CD4-positive, alpha-beta T cell (primary cell): ENCODE measurements around the gene ABCD3. TPM values are rescaled to one million over a fixed set of nuclear protein-coding genes. Genes with fewer than 3 reads are reported as not detected.

ENCODE experiments used
- ATAC-seq: fragments of 200-7000 bp; cut with Tn5 transposase; one replicate; pipeline ENCODE4 v1.10.0; 2022; ENCODE audit warnings: mild to moderate bottlenecking; ENCODE audit not compliant: poor library complexity
- CTCF ChIA-PET: fragments of 350-600 bp; sonication (Branson Sonifier 250); formaldehyde crosslinking; loops from one replicate; lab custom pipeline; 2021; ENCODE audit warnings: antibody characterized with exemption, inconsistent platforms; lab: Charles Lee
- POLR2A ChIA-PET: fragments of 350-600 bp; sonication (Branson Sonifier 250); formaldehyde crosslinking; loops from one replicate; lab custom pipeline; 2021; ENCODE audit warnings: antibody characterized with exemption, inconsistent platforms; lab: Charles Lee
- DNase-seq, 14 experiments: peaks; one replicate each; pipeline ENCODE4 v3.0.0-alpha.2; 2013 to 2020; ENCODE audit warnings: mixed read lengths in 2 of 14
- H3K27ac ChIP-seq, 2 donors: one replicate each; pipeline versions ENCODE4 v1.5.1 to v1.7.0; 2013; ENCODE audit warnings: low read length in 2 of 2, low read depth in 1 of 2, mild to moderate bottlenecking in 1 of 2
- H3K27me3 ChIP-seq, 2 experiments: 1 replicate in 1 of 2; 2 replicates in 1 of 2; pipeline versions ENCODE4 v1.6.1 to v1.7.0; 2013; ENCODE audit warnings: low read length in 2 of 2, control low read depth in 1 of 2, mild to moderate bottlenecking in 1 of 2, moderate library complexity in 1 of 2; ENCODE audit not compliant: insufficient read depth in 2 of 2, control insufficient read depth in 1 of 2
- H3K36me3 ChIP-seq: one replicate; pipeline ENCODE4 v1.6.1; 2013; ENCODE audit warnings: low read length, control low read depth; ENCODE audit not compliant: insufficient read depth
- H3K4me1 ChIP-seq: one replicate; pipeline ENCODE4 v1.6.1; 2013; ENCODE audit warnings: low read length, control low read depth; ENCODE audit not compliant: insufficient read depth
- H3K4me3 ChIP-seq: one replicate; pipeline ENCODE4 v1.5.1; 2013; ENCODE audit warnings: mild to moderate bottlenecking, low read length, moderate library complexity
- H3K9me3 ChIP-seq, 2 experiments: 1 replicate in 1 of 2; 2 replicates in 1 of 2; pipeline versions ENCODE4 v1.6.1 to v1.7.0; 2013; ENCODE audit warnings: low read length in 2 of 2, mild to moderate bottlenecking in 2 of 2, control low read depth in 1 of 2, moderate library complexity in 1 of 2; ENCODE audit not compliant: control insufficient read depth in 1 of 2, insufficient read depth in 1 of 2
- H3K27ac Mint-ChIP-seq: one replicate; pipeline ENCODE4 v1.8.0; 2020; ENCODE audit warnings: mixed read lengths
- H3K27me3 Mint-ChIP-seq: one replicate; pipeline ENCODE4 v1.8.0; 2021; ENCODE audit warnings: mixed read lengths
- H3K36me3 Mint-ChIP-seq: one replicate; pipeline ENCODE4 v1.8.0; 2021; ENCODE audit warnings: low read depth, mixed read lengths
- H3K4me1 Mint-ChIP-seq: one replicate; pipeline ENCODE4 v1.8.0; 2021; ENCODE audit warnings: low read depth, mixed read lengths
- H3K4me3 Mint-ChIP-seq: one replicate; pipeline ENCODE4 v1.8.0; 2020; ENCODE audit warnings: mild to moderate bottlenecking, mixed read lengths
- H3K9me3 Mint-ChIP-seq: one replicate; pipeline ENCODE4 v1.8.0; 2020; ENCODE audit warnings: mixed read lengths
- intact Hi-C, 2 experiments: fragments of 100-400 bp; cut with DNase I in 1 of 2; cut with micrococcal nuclease in 1 of 2; formaldehyde crosslinking; loops; one replicate each; pipeline versions ENCODE4 v1.15.1 to v1.9.0; 2023 to 2025; cut with DNase I, micrococcal nuclease
- total RNA-seq, 174 experiments: library from RNA in 2 of 174; stranded (reverse) in 2 of 174; gene quantifications; one replicate each; pipeline ENCODE4 v1.2.3 and lab custom pipeline; 2021 to 2026
- TF ChIP-seq, protein P1 (sequence below): fragments of 200-600 bp; IDR thresholded peaks from one replicate; pipeline ENCODE4 v1.8.0; 2022; ENCODE audit warnings: antibody characterized with exemption, mild to moderate bottlenecking

ABCD3 gene
- total RNA-seq, 2 experiments from 2014 or later: 13.0 to 13.5 TPM

- intact Hi-C loops: no loop called here
- peaks cover 0 to 5% of the 10 kb centered on the region in 2 experiments for H3K27me3 ChIP-seq
- no peaks in the 10 kb centered on the region for H3K9me3 ChIP-seq
- no peaks in the 10 kb centered on the region for H3K4me1 ChIP-seq
- DNase-seq (no peak), ATAC-seq (no peak)
- no peaks in the 10 kb centered on the region for H3K36me3 ChIP-seq
- TF ChIP-seq, protein P1, sequence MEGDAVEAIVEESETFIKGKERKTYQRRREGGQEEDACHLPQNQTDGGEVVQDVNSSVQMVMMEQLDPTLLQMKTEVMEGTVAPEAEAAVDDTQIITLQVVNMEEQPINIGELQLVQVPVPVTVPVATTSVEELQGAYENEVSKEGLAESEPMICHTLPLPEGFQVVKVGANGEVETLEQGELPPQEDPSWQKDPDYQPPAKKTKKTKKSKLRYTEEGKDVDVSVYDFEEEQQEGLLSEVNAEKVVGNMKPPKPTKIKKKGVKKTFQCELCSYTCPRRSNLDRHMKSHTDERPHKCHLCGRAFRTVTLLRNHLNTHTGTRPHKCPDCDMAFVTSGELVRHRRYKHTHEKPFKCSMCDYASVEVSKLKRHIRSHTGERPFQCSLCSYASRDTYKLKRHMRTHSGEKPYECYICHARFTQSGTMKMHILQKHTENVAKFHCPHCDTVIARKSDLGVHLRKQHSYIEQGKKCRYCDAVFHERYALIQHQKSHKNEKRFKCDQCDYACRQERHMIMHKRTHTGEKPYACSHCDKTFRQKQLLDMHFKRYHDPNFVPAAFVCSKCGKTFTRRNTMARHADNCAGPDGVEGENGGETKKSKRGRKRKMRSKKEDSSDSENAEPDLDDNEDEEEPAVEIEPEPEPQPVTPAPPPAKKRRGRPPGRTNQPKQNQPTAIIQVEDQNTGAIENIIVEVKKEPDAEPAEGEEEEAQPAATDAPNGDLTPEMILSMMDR: no peak
- H3K27me3 Mint-ChIP-seq: peaks cover 19% of the 10 kb centered on the region
- H3K36me3 Mint-ChIP-seq: no peaks in the 10 kb centered on the region
- H3K9me3 Mint-ChIP-seq: no peaks in the 10 kb centered on the region
- no peak overlapping the region for H3K27ac Mint-ChIP-seq
- CTCF ChIA-PET: no interaction called here
- POLR2A ChIA-PET: no interaction called here
- H3K4me3 Mint-ChIP-seq: no peak overlapping the region
- no peaks in the 10 kb centered on the region for H3K4me1 Mint-ChIP-seq
- H3K4me3 ChIP-seq: no peak overlapping the region
- no peak overlapping the region for H3K27ac ChIP-seq
Observed at GRCh38 chr1:94554580-94554979, 136.4 kb downstream of the ABCD3 start.

GRCh38 chr1:94555091-94555490 is 136.9 kb downstream of the ABCD3 start:
- CTCF ChIA-PET: no interaction called here

DNA sequence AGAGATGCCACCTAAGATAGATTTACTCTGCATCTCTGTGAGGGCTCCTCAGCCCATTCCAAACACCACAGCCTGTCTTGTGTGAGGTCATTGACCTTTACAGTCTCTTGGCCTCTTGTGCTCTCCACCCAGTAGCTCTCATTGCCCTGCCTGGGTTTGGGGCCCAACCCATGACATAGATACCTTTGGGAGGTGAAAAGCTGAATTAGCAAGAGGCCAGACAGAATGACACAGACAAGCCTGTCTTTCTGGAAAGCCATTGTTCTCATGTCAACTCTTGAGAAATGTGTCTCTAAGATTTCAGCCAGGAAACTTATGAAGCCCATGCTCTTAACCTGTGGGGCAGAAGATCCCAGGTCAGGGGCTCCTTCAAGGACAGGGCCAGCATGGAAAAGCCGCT is 141.7 kb downstream of the ABCD3 start:
- Mint-ChIP-seq H3K27ac (no peak overlapping the region), H3K4me3 (no peak overlapping the region), H3K9me3 (no peaks in the 10 kb centered on the region), H3K36me3 (no peaks in the 10 kb centered on the region), H3K27me3 (peaks cover 4% of the 10 kb centered on the region), H3K4me1 (no peaks in the 10 kb centered on the region)
- H3K4me3 ChIP-seq: no peak overlapping the region
- intact Hi-C loops: no loop called here
- H3K27ac ChIP-seq: no peak overlapping the region
- POLR2A ChIA-PET: no interaction called here
- CTCF ChIA-PET: no interaction called here
- H3K9me3 ChIP-seq: no peaks in the 10 kb centered on the region
- H3K27me3 ChIP-seq: no peaks in the 10 kb centered on the region
- DNase-seq (no peak), ATAC-seq (no peak)
- no peaks in the 10 kb centered on the region for H3K36me3 ChIP-seq
- TF ChIP-seq, protein P1: no peak
- no peaks in the 10 kb centered on the region for H3K4me1 ChIP-seq

More at GRCh38 chr1:94555091-94555490, 136.9 kb downstream of the ABCD3 start:
- Mint-ChIP-seq H3K4me1 (no peaks in the 10 kb centered on the region), H3K4me3 (no peak overlapping the region), H3K36me3 (no peaks in the 10 kb centered on the region), H3K27me3 (peaks cover 13% of the 10 kb centered on the region), H3K27ac (no peak overlapping the region), H3K9me3 (no peaks in the 10 kb centered on the region)
- TF ChIP-seq, protein P1: no peak
- ATAC-seq: no peak
- Histone ChIP-seq H3K36me3 (no peaks in the 10 kb centered on the region), H3K27me3 (peaks cover 0 to 3% of the 10 kb centered on the region in 2 experiments), H3K4me1 (no peaks in the 10 kb centered on the region), H3K9me3 (no peaks in the 10 kb centered on the region), H3K27ac (no peak overlapping the region), H3K4me3 (no peak overlapping the region)
- intact Hi-C loops: no loop called here
- POLR2A ChIA-PET: no interaction called here
- DNase-seq: no peak
